AG08396 (cell line): ENCODE measurements around the gene HCFC1R1.
A peak's percentile ranks its signal among the peaks of the same experiment; 100 is the strongest.

Experiments
- DNase-seq: peaks from one replicate; pipeline ENCODE4 v3.0.0; 2012; ENCODE audit warnings: low spot score, mixed read lengths

The HCFC1R1 gene

GRCh38 chr16:3001316-3001715 lies 22.4 kb downstream of the HCFC1R1 start:
- DNase-seq: no peak

- no peak for DNase-seq
Observed at GRCh38 chr16:3000540-3000939, 23.2 kb downstream of the HCFC1R1 start.

GRCh38 chr16:2999929-3000328 lies 23.8 kb downstream of the HCFC1R1 start:
- DNase-seq: no peak

- no peak for DNase-seq
Observed at GRCh38 chr16:2996298-2996697, 27.4 kb downstream of the HCFC1R1 start.

- DNase-seq: no peak
Observed at GRCh38 chr16:2992383-2993081, 31.2 kb downstream of the HCFC1R1 start.

- DNase-seq: no peak
Observed at GRCh38 chr16:2991566-2992261, 32.0 kb downstream of the HCFC1R1 start.

GRCh38 chr16:2990891-2991290 lies 32.9 kb downstream of the HCFC1R1 start:
- no peak for DNase-seq

- DNase-seq: no peak
Observed at GRCh38 chr16:2988590-2989099, 35.1 kb downstream of the HCFC1R1 start.

- no peak for DNase-seq
Observed at GRCh38 chr16:2987833-2988232, 35.9 kb downstream of the HCFC1R1 start.

GRCh38 chr16:2987286-2987685 lies 36.5 kb downstream of the HCFC1R1 start:
- DNase-seq: no peak

- no peak for DNase-seq
Observed at GRCh38 chr16:2986623-2987188, 37.0 kb downstream of the HCFC1R1 start.

- no peak for DNase-seq
Observed at GRCh38 chr16:2985893-2986355, 37.8 kb downstream of the HCFC1R1 start.

- DNase-seq: no peak
Observed at GRCh38 chr16:2985462-2985861, 38.3 kb downstream of the HCFC1R1 start.

GRCh38 chr16:2983706-2984136 lies 40.0 kb downstream of the HCFC1R1 start:
- DNase-seq: peak; percentile 96

GRCh38 chr16:2982402-2982801 lies 41.3 kb downstream of the HCFC1R1 start:
- DNase-seq: no peak

GRCh38 chr16:2981899-2982250 lies 41.9 kb downstream of the HCFC1R1 start:
- DNase-seq: no peak

GRCh38 chr16:2981177-2981898 lies 42.4 kb downstream of the HCFC1R1 start:
- no peak for DNase-seq

GRCh38 chr16:2980227-2981176 lies 43.2 kb downstream of the HCFC1R1 start, which contains the start of gene PKMYT1:
TSS of gene PKMYT1 (minus strand) at chr16:2980446. CDS start at chr16:2979657, 789 bp downstream.
- DNase-seq: peak; percentile 100

GRCh38 chr16:2979669-2980226 lies 44.0 kb downstream of the HCFC1R1 start:
- DNase-seq: no peak

- no peak for DNase-seq
Observed at GRCh38 chr16:2977440-2977839, 46.3 kb downstream of the HCFC1R1 start.

GRCh38 chr16:2976673-2977072 lies 47.1 kb downstream of the HCFC1R1 start:
- DNase-seq: no peak
